ENCODE measurements around the gene PRR35.

The PRR35 gene

DNA sequence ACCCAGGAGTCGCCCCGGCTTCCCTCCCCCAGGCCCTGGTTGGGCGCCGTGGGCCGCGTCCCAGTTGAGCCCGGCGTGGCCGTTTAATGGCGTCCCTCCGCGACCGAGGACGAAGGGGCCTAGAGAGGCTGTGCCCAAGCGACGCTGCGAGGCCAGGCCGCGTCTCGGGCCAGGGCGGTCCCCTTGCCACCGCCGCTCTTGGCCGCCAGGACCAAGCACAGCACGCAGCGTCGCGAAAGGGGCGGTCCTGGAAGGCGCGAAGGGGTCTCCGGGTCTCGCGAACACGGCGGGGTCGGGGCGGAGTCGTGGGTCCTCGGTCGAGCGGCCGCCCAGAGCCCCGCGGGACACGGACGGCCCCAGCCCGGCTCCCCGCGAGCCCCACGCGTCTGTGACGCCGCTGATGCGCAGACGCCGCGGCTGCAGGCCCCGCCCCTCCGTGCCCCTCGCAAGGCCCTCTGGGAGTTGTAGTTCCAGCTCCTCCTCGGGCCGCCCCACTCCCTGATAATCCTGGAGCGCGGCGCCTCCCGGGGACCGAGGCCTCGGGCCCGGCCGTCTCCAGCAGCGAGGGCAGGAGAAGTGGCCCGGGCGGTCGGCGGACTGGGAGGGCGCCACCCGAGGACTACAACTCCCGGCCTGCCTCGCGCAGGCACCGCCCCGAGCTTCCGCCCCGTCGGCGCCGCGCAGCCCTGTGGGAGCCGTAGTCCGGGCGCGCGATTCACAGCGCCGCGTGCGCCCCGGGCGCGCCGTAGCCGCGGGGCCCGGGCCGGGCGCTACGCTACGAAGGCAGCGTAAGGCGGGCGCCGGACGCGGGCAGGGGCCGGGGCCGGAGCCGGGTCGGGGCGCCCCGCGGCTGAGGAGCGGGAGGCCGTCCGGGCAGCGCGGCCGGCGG lies 32.9 kb upstream of the PRR35 start, which contains the start of gene CAPN15:
Gene CAPN15 (plus strand): TSS at position 698 of the 889 bp plus-strand sequence. CDS start 19,127 bp downstream, outside the sequence.
- ChIA-PET CTCF (no interaction called here), POLR2A (interaction anchor here (0.6 to 1.4 kb wide), 9 partner anchors 9 to 110 kb away, joined by 3 to 5 read pairs (median 3); no protein-coding TSS in a partner anchor)
- TF ChIP-seq TARDBP (IDR thresholded peaks at IDR 0.05), result peak; percentile 70; the same call in 1 of the 2 replicates
- no peak for TF ChIP-seq CTBP1 (IDR thresholded peaks at IDR 0.05; ENCODE audit: borderline replicate concordance)
- no peak for TF ChIP-seq SP1 (IDR thresholded peaks at IDR 0.05)
- TF ChIP-seq L3MBTL2 (conservative IDR thresholded peaks at IDR 0.05), result peak; percentile 61
- TF ChIP-seq FOXA1 (IDR thresholded peaks at IDR 0.05), result no peak
- no peak for TF ChIP-seq SUZ12 (IDR thresholded peaks at IDR 0.05)
- TF ChIP-seq NFRKB (IDR thresholded peaks at IDR 0.05), result no peak
- no peak for TF ChIP-seq FOXK2 (IDR thresholded peaks at IDR 0.05)
- no peak for TF ChIP-seq LEF1 (IDR thresholded peaks at IDR 0.05; ENCODE audit: borderline replicate concordance)
- TF ChIP-seq, protein P1, sequence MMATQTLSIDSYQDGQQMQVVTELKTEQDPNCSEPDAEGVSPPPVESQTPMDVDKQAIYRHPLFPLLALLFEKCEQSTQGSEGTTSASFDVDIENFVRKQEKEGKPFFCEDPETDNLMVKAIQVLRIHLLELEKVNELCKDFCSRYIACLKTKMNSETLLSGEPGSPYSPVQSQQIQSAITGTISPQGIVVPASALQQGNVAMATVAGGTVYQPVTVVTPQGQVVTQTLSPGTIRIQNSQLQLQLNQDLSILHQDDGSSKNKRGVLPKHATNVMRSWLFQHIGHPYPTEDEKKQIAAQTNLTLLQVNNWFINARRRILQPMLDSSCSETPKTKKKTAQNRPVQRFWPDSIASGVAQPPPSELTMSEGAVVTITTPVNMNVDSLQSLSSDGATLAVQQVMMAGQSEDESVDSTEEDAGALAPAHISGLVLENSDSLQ (IDR thresholded peaks at IDR 0.05), result no peak
- TF ChIP-seq FOXM1 (IDR thresholded peaks at IDR 0.05; ENCODE audit: borderline replicate concordance), result no peak
- no peak for TF ChIP-seq ARNT (IDR thresholded peaks at IDR 0.05)
- peak; percentile 52; the same call in 1 of the 2 replicates for TF ChIP-seq ELF4 (IDR thresholded peaks at IDR 0.05)
- TF ChIP-seq ZNF384 (IDR thresholded peaks at IDR 0.05), result no peak
- TF ChIP-seq BHLHE40 (IDR thresholded peaks at IDR 0.05; ENCODE audit: borderline replicate concordance), result no peak
- no peak for TF ChIP-seq HDGF (IDR thresholded peaks at IDR 0.05; ENCODE audit: borderline replicate concordance)

DNA sequence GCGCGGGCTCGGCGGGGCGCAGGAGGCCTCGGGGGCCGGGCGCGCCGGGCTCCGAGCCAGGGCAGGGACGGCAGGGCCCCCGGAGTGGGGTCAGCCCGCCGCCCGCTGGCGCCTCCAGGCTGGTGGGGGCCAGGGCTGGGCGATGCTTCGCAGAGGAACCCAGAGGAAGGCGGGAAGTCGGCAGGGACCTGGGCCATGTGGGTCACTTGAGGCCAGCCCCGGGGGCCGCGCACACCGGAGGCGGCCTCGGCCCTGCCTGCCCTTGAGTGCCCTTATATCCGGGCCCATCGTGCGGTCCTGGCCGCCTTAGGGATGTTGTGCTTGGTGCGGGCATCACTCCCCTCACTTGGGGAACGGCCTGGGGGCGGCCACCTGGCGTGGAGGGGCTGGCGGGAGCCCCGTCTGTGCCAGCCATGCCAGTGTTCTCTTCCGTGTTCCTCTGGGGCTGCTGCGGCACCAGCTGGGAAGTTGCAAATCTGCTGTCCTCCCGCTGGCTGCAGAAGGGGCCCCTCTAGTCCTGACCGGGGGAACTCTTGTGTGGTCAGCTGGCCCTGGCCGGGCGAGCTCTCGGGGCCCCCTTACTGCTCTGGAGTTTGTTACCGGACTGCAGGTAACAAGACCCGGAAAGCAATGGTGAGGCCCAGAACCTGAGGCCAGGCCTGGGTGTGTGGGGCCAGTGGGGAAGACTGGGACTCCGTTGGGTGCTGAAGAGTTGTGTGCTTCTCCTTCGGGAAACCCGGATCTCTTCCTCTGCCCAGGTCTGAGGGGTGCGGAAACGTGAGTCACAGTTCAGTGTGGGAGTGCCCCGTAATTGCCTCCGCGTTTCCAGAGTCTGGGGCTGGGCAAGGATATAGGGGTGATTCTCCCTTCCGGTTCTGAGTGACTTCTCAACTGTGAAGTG lies 31.8 kb upstream of the PRR35 start:
- TF ChIP-seq L3MBTL2 (conservative IDR thresholded peaks at IDR 0.05) (peak; percentile 71), FOXK2 (IDR thresholded peaks at IDR 0.05) (no peak)
- CTCF ChIA-PET, result no interaction called here
- POLR2A ChIA-PET, result interaction anchor here (0.7 to 1.2 kb wide), 2 partner anchors 41 to 108 kb away, joined by 3 read pairs; no protein-coding TSS in a partner anchor
- no peak for DNase-seq (ENCODE audit: extremely low spot score)

More for the DNA sequence above, 32.9 kb upstream of the PRR35 start, which contains the start of gene CAPN15:
- DNase-seq (ENCODE audit: extremely low spot score), result peak; percentile 87

DNA sequence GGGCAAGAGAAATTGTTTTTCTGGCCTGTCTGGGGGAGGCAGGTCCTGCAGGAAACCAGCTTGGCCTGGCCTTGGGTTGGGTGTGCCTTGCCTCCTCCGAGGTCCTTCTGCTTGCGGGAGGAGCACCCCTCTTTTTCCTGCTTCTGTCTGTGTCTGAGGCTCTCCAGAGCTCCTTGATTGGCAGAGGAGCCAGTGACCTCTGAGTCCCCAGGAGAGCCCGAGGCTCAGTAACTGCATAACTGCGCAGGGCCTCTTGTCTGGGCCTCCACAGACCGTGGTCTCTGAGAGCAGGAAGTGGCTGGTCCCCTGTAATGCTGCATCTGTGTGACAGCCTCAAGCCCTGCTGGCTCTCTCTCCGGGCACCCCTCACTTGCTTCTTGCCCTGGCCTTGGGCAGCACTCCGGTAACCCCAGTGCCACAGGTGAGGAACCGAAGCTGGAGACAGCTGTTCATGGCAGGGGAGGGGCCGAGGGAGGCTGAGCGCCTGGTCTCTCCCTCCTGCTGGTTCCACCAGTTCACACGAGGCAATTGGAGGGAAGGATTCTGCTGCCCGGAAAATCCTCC lies 31.1 kb upstream of the PRR35 start:
- ChIA-PET POLR2A (interaction anchor here (0.7 to 1.2 kb wide), 2 partner anchors 40 to 108 kb away, joined by 3 read pairs; no protein-coding TSS in a partner anchor), CTCF (no interaction called here)
- no peak for DNase-seq (ENCODE audit: extremely low spot score)
- 0 out of 2 replicates have a peak, but pooled peaks have one; percentile 25 for TF ChIP-seq L3MBTL2 (conservative IDR thresholded peaks at IDR 0.05)
- TF ChIP-seq, protein P1 (IDR thresholded peaks at IDR 0.05), result no peak

DNA sequence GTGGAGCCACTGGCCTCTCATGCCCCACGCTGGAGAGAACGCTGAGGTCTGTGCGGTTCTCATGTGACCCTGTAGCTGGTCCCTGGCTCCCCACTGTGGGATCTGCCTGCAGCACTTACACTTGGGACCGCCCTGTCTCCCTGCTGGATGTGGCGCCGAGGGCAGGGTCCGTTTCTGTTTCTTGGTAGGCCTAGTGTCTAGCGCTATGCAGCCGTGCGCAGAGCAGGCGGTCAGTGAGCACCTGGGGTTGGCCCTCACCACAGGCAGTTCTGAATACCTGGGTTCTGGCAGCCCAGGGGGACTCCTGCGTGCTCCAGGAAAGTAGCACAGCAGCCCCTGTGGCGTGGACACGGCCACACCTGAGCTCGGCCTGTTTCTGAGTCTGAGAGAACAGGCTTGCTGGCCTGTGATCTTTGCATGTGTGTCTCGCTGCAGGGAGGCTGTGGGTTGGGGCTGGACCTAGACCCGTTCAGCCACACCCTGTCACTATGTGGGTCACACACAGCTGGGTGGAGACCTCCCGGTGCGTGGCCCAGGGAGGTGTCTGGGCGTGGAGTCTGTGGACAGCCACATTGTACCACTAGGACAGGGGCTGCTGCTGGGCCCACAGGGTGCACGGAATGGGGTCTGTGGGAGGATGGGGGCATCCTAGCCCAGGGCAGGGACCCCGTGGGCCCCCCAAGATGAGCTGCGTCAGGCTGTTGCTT lies 29.9 kb upstream of the PRR35 start:
- ChIA-PET POLR2A (no interaction called here), CTCF (no interaction called here)
- TF ChIP-seq FOXK2 (IDR thresholded peaks at IDR 0.05), result no peak
- TF ChIP-seq CTBP1 (IDR thresholded peaks at IDR 0.05; ENCODE audit: borderline replicate concordance), result no peak
- no peak for TF ChIP-seq ELF4 (IDR thresholded peaks at IDR 0.05)
- TF ChIP-seq NFRKB (IDR thresholded peaks at IDR 0.05), result no peak
- no peak for TF ChIP-seq TARDBP (IDR thresholded peaks at IDR 0.05)
- no peak for TF ChIP-seq ZNF384 (IDR thresholded peaks at IDR 0.05)
- no peak for TF ChIP-seq FOXA1 (IDR thresholded peaks at IDR 0.05)
- TF ChIP-seq L3MBTL2 (conservative IDR thresholded peaks at IDR 0.05), result no peak
- TF ChIP-seq BHLHE40 (IDR thresholded peaks at IDR 0.05; ENCODE audit: borderline replicate concordance), result no peak
- TF ChIP-seq HDGF (IDR thresholded peaks at IDR 0.05; ENCODE audit: borderline replicate concordance), result no peak
- no peak for DNase-seq (ENCODE audit: extremely low spot score)

DNA sequence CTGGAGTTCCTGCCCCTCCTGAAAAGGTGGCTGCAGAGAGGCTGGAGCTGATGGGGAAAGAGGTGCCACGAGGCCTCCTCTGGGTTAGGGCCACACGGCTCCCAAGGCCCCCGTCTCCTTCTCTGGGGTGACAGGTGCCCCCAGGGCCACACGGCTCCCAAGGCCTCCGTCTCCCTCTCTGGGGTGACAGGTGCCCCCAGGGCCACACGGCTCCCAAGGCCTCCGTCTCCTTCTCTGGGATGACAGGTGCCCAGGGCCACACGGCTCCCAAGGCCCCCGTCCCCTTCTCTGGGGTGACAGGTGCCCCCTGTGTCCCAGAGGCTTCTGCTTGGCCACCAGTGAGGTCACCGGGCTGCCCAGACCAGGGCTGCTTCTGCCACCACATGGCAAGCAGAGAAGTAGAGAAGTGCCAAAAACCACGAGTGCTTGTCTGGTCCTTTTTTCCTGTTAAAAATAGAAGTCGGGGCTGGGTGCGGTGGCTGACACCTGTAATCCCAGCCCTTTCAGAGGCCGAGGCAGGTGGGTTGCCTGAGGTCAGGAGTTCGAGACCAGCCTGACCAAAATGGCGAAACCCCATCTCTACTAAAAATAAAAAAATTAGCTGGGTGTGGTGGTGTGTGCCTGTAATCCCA lies 28.6 kb upstream of the PRR35 start:
- POLR2A ChIA-PET, result no interaction called here
- CTCF ChIA-PET, result no interaction called here
- TF ChIP-seq BHLHE40 (IDR thresholded peaks at IDR 0.05; ENCODE audit: borderline replicate concordance) (no peak), ELF4 (IDR thresholded peaks at IDR 0.05) (no peak), SUZ12 (IDR thresholded peaks at IDR 0.05) (no peak), HDGF (IDR thresholded peaks at IDR 0.05; ENCODE audit: borderline replicate concordance) (no peak), LEF1 (IDR thresholded peaks at IDR 0.05; ENCODE audit: borderline replicate concordance) (no peak)
- TF ChIP-seq, protein P1 (IDR thresholded peaks at IDR 0.05), result no peak
- no peak for DNase-seq (ENCODE audit: extremely low spot score)
